HFFc6 (cell line): ENCODE measurements around the gene BIRC5. TPM values are rescaled to one million over a fixed set of nuclear protein-coding genes. Genes with fewer than 3 reads are reported as not detected.
"Not testable (repeated sequence)": the region's sequence is repeated elsewhere in the genome, so short reads cannot be mapped to it uniquely, and the experiment has no call there.

Source experiments
- DNase-seq: peaks from one replicate; pipeline ENCODE4 v3.0.0-alpha.2; 2018
- H3K27ac Mint-ChIP-seq: 2 replicates; pipeline ENCODE4 v1.8.0; 2020; ENCODE audit warnings: mild to moderate bottlenecking, mixed read lengths
- H3K27me3 Mint-ChIP-seq: 2 replicates; pipeline ENCODE4 v1.8.0; 2021; ENCODE audit warnings: mild to moderate bottlenecking, moderate library complexity, mixed read lengths; ENCODE audit not compliant: insufficient read depth
- H3K36me3 Mint-ChIP-seq: 2 replicates; pipeline ENCODE4 v1.8.0; 2021; ENCODE audit warnings: low read depth, mixed read lengths
- H3K4me1 Mint-ChIP-seq: 2 replicates; pipeline ENCODE4 v1.8.0; 2020; ENCODE audit warnings: low read depth, mixed read lengths
- H3K4me3 Mint-ChIP-seq: 2 replicates; pipeline ENCODE4 v1.8.0; 2020; ENCODE audit warnings: mild to moderate bottlenecking, moderate library complexity, mixed read lengths
- H3K9me3 Mint-ChIP-seq: 2 replicates; pipeline ENCODE4 v1.8.0; 2020; ENCODE audit warnings: mild to moderate bottlenecking, mixed read lengths
- CTCF ChIP-seq: fragments of 200-600 bp; sonication (generic); IDR thresholded peaks from 2 replicates; pipeline ENCODE4 v1.5.0; 2021; ENCODE audit warnings: antibody characterized with exemption, mild to moderate bottlenecking
- total RNA-seq, 6 experiments: library from RNA; stranded (reverse); fragmentation: NEBNext Ultra II Directional; extraction: Animal tissue kit (Norgen Biotek cat#: 25700); gene quantifications; 2 replicates in 1 of 6; 3 replicates in 5 of 6; pipeline ENCODE4 v1.2.3, GENCODE V29; 2021

BIRC5 gene
- total RNA-seq, 6 experiments from 2014 or later, result 41.8 to 89.7 (median 83.3) TPM

- DNase-seq, result peak; percentile 52
- Mint-ChIP-seq H3K36me3 (no peaks in the 10 kb centered on the region; the same call in 1 of the 2 replicates), H3K4me1 (peaks cover 12% of the 10 kb centered on the region), H3K27me3 (peaks cover under 1% of the 10 kb centered on the region; the same call in 1 of the 2 replicates), H3K4me3 (peak overlapping the region; percentile 83), H3K9me3 (no peaks in the 10 kb centered on the region), H3K27ac (0 out of 2 replicates have a peak overlapping the region, but pooled peaks have one; percentile 26)
- TF ChIP-seq CTCF, result no peak
Measured at GRCh38 chr17:78168903-78169793, 44.9 kb upstream of the BIRC5 start.

GRCh38 chr17:78170692-78171590 is 43.1 kb upstream of the BIRC5 start:
- Mint-ChIP-seq H3K27ac (no peak overlapping the region), H3K4me1 (peaks cover 12% of the 10 kb centered on the region), H3K9me3 (no peaks in the 10 kb centered on the region), H3K36me3 (no peaks in the 10 kb centered on the region; the same call in 1 of the 2 replicates), H3K4me3 (no peak overlapping the region), H3K27me3 (peaks cover 2% of the 10 kb centered on the region; the same call in 1 of the 2 replicates)
- no peak for DNase-seq
- TF ChIP-seq CTCF, result no peak

- H3K4me3 Mint-ChIP-seq, H3K27ac Mint-ChIP-seq, H3K36me3 Mint-ChIP-seq, H3K27me3 Mint-ChIP-seq, DNase-seq, H3K9me3 Mint-ChIP-seq: not testable (repeated sequence)
- peaks cover 12% of the 10 kb centered on the region for H3K4me1 Mint-ChIP-seq
Measured at GRCh38 chr17:78171591-78172248, 42.3 kb upstream of the BIRC5 start.

GRCh38 chr17:78172249-78173051 is 41.6 kb upstream of the BIRC5 start:
- Mint-ChIP-seq H3K36me3 (no peaks in the 10 kb centered on the region; the same call in 1 of the 2 replicates), H3K4me1 (peaks cover 12% of the 10 kb centered on the region), H3K9me3 (no peaks in the 10 kb centered on the region), H3K27ac (peak overlapping the region; percentile 40; the same call in 1 of the 2 replicates), H3K27me3 (peaks cover 4% of the 10 kb centered on the region; the same call in 1 of the 2 replicates), H3K4me3 (no peak overlapping the region)
- no peak for DNase-seq
- no peak for TF ChIP-seq CTCF

GRCh38 chr17:78173097-78173715 is 40.8 kb upstream of the BIRC5 start:
- Mint-ChIP-seq H3K9me3 (no peaks in the 10 kb centered on the region), H3K4me3 (no peak overlapping the region), H3K4me1 (peaks cover 12% of the 10 kb centered on the region), H3K27ac (peak overlapping the region; percentile 40; the same call in 1 of the 2 replicates), H3K36me3 (no peaks in the 10 kb centered on the region; the same call in 1 of the 2 replicates), H3K27me3 (peaks cover 4% of the 10 kb centered on the region; the same call in 1 of the 2 replicates)
- no peak for TF ChIP-seq CTCF
- DNase-seq, result no peak
